GM12864 (cell line): ENCODE measurements around the gene PSMD1.

Source experiments
- DNase-seq: peaks from one replicate; pipeline ENCODE4 v3.0.0-alpha.2; 2011; ENCODE audit warnings: low read depth
- H3K4me3 ChIP-seq: 2 replicates; pipeline ENCODE4 v1.5.1; 2011; ENCODE audit warnings: mild to moderate bottlenecking, low read depth, low read length, control low read depth
- TF ChIP-seq, protein P1 (sequence below): IDR thresholded peaks from 2 replicates; pipeline ENCODE4 v1.5.1; 2011; ENCODE audit warnings: low read depth, mild to moderate bottlenecking, moderate library complexity, low read length, control low read depth, inconsistent platforms; ENCODE audit errors: missing control alignments

PSMD1 gene

DNA sequence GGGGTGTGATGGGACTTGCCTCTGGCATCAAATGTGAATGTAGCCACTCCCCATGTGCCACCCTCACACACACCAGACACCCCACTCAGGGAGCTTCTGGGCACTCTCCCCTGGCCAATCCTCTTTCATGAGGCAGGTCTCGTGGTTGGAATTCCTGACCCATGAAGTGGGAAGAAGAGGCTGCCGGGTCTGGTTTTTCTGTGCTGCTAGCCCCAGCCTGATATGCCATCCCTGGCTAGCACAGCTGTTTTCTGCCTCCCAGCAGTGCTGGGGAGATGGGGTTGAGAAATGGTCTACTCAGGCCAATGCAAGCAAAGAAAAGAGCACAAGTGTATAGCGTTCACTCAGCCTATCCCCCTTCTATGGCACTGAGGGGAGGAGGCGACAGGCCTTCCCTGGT is 20.5 kb upstream of the PSMD1 start:
- no peak overlapping the region for H3K4me3 ChIP-seq
- TF ChIP-seq, protein P1, sequence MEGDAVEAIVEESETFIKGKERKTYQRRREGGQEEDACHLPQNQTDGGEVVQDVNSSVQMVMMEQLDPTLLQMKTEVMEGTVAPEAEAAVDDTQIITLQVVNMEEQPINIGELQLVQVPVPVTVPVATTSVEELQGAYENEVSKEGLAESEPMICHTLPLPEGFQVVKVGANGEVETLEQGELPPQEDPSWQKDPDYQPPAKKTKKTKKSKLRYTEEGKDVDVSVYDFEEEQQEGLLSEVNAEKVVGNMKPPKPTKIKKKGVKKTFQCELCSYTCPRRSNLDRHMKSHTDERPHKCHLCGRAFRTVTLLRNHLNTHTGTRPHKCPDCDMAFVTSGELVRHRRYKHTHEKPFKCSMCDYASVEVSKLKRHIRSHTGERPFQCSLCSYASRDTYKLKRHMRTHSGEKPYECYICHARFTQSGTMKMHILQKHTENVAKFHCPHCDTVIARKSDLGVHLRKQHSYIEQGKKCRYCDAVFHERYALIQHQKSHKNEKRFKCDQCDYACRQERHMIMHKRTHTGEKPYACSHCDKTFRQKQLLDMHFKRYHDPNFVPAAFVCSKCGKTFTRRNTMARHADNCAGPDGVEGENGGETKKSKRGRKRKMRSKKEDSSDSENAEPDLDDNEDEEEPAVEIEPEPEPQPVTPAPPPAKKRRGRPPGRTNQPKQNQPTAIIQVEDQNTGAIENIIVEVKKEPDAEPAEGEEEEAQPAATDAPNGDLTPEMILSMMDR: no peak
- no peak for DNase-seq

DNA sequence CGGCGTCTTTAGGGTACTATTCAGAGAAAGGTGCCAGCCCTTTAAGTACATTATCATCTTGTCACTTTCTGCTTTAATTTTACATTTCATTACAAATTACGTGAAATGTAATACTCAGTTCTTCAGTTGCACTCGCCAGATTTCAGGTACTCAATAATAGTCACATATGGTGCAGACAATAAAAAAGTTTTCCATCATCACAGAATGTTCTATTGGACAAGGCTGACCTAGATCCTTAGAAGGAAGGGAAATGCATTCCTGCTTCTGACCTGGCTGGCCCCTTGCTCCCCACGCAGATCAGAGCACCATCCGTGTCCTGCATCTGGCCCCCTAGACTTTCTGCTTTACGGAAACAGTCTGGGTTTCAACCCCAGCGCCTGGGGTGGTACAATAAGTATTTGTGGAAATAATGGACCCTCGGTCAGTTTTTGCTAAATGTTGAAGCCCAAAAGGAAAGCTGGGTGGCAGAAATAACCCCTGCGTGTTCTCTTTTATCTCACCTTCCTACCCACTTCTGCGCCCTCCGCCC is 20.0 kb upstream of the PSMD1 start:
- no peak for DNase-seq
- H3K4me3 ChIP-seq: no peak overlapping the region
- TF ChIP-seq, protein P1: no peak

DNA sequence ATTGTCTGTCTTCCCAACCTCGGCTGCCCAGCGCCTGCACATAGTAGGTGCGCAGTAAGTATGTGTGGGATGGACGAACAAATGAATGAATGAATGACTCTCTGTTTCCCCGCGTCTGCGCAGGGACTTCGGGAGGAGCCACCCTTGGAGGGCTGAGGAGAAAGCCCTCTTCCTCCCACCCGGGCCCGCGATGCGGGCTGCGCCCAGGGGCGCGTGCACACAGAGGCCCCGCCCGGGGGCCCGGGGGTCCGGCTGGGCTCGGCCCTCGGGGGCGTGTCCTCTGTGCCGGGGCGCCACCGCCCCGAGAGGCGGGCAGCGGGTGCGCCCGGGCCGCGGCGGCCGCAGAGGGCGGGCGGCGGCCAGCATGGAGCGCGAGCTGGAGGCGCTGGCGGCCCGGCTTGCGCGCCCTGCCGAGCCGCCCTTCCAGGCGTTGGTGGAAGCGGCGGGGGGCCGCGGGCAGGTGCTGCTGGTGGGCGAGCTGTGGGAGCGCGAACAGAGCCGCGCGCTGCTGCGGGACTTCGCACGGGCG is 19.4 kb upstream of the PSMD1 start, which contains the start of gene C2orf72:
Gene C2orf72, plus strand, starts transcription at position 322 of the 529 bp plus-strand sequence. Its CDS starts 43 bp downstream, at position 365.
- no peak for DNase-seq
- TF ChIP-seq, protein P1: no peak
- H3K4me3 ChIP-seq: peak within 1 kb of the TSS; percentile 30; the same call in 1 of the 2 replicates

DNA sequence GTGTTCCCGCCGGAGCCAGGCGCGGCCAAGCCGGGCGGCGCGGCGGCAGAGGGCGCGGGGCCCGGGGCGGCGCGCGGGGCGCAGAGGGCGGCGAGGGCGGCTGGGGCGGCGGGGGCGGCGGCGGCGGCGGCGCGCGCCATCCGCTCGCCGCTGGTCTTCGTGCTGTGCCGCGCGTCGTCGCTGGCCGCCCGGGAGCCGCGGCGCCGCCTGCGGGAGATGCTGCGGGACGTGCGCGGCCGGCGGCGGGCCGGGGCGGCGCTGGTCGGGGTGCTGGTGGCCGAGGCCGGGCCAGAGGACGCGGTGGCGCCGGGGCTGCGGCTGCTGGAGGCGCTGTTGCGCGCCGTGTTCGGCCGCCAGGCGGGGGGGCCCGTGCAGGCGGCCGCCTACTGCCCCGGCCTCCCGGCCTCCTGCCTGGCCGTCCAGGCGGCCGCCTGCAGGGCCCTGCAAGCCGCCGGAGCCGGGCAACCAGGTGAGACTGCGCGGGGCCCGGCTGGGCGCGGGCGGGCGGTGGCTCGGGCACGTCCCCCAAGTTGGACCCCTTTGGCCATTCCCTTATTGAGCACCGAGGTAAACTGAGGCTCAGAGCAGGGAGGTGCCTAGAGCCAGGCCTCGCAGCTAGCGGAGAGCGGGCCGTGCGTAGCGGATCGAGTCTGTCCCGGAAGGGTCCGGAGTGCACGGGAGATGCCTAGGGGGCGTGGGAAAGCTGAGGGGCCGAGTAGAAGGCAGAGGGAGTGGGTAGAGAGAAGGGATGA is 18.8 kb upstream of the PSMD1 start:
- TF ChIP-seq, protein P1: no peak
- no peak for DNase-seq
- H3K4me3 ChIP-seq: peak overlapping the region; percentile 30; the same call in 1 of the 2 replicates

DNA sequence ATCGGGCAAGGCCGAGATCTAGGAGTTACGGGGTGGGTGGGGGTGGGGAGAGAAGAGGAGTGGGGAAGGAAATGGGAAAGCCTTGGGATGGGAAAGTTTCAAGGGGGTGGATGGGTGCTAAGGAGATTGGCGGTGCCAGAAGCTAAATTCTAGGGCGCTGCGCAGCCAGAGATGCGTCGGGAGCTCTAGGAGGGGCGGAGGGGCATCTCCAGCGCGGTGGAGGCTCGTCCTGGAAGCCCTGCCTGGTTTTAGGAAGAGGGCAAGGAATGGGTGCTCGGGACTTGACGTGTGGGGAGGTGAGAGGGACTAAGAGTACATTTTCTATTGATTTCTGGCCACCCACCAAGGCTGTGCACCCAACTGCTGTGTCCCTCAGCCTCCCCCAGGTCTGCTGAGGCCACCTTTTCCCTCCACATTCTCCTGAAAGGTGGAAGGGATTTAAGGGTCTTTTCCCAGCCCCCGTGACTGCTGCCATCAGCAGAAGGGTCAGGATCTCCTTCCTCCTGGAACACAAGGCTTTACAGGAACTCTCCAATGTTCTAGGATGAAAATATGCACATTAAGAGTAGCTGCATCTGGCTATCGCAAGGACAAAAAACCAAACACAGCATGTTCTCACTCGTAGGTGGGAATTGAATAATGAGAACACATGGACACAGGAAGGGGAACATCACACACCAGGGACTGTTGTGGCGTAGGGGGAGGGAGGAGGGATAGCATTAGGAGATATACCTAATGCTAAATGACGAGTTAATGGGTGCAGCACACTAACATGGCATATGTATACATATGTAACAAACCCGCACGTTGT is 18.0 kb upstream of the PSMD1 start:
- H3K4me3 ChIP-seq: no peak overlapping the region
- DNase-seq: no peak
- TF ChIP-seq, protein P1: no peak

DNA sequence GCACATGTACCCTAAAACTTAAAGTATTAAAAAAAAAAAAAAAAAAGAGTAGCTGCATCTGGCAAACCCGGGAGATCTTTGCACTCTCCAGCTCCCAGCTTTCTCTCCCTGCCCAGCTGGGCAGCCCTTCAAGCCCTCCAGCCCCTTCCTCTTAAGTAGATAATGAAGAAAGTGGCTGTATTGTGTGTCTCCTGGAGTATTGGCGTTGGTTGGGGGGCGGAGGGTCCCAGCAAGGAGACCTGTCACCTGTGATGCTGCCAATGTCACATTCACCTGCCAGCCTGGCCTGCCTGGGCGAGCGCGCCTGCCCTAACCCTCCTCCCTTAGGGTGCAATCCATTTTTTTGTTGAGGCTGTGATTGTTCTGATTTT is 17.4 kb upstream of the PSMD1 start:
- no peak overlapping the region for H3K4me3 ChIP-seq
- DNase-seq: no peak
- TF ChIP-seq, protein P1: no peak
